GM18907 (cell line): Measurements from ENCODE around the gene BPIFB6.

Experiments used
- ATAC-seq: cut with Tn5 transposase; IDR thresholded peaks from one replicate; pipeline ENCODE4 v1.9.1; 2021; ENCODE audit warnings: mild to moderate bottlenecking, moderate library complexity; ENCODE audit not compliant: unreplicated experiment

BPIFB6 gene

GRCh38 chr20:33059741-33060390 lies 28.4 kb downstream of the BPIFB6 start:
- no peak for ATAC-seq

GRCh38 chr20:33061658-33062028 lies 30.2 kb downstream of the BPIFB6 start:
- ATAC-seq, result no peak

- ATAC-seq, result no peak
Observed at GRCh38 chr20:33062105-33062824, 30.8 kb downstream of the BPIFB6 start.

- ATAC-seq, result no peak
Observed at GRCh38 chr20:33062825-33063149, 31.3 kb downstream of the BPIFB6 start.

GRCh38 chr20:33063271-33063670 lies 31.8 kb downstream of the BPIFB6 start:
- ATAC-seq, result no peak

- no peak for ATAC-seq
Observed at GRCh38 chr20:33064572-33065287, 33.3 kb downstream of the BPIFB6 start.

- no peak for ATAC-seq
Observed at GRCh38 chr20:33065785-33066184, 34.3 kb downstream of the BPIFB6 start.

- ATAC-seq, result no peak
Observed at GRCh38 chr20:33067806-33068205, 36.4 kb downstream of the BPIFB6 start.

GRCh38 chr20:33068251-33068939 lies 36.9 kb downstream of the BPIFB6 start:
- no peak for ATAC-seq

- no peak for ATAC-seq
Observed at GRCh38 chr20:33069673-33070072, 38.2 kb downstream of the BPIFB6 start.

GRCh38 chr20:33070111-33071053 lies 38.9 kb downstream of the BPIFB6 start:
- no peak for ATAC-seq

- ATAC-seq, result no peak
Observed at GRCh38 chr20:33071198-33071597, 39.8 kb downstream of the BPIFB6 start.

GRCh38 chr20:33072362-33072761 lies 40.9 kb downstream of the BPIFB6 start:
- ATAC-seq, result no peak

- ATAC-seq, result no peak
Observed at GRCh38 chr20:33072813-33073212, 41.4 kb downstream of the BPIFB6 start.

- ATAC-seq, result no peak
Observed at GRCh38 chr20:33074675-33075074, 43.2 kb downstream of the BPIFB6 start.

- ATAC-seq, result no peak
Observed at GRCh38 chr20:33075281-33075680, 43.8 kb downstream of the BPIFB6 start.

GRCh38 chr20:33076662-33077372 lies 45.4 kb downstream of the BPIFB6 start:
- ATAC-seq, result no peak

- no peak for ATAC-seq
Observed at GRCh38 chr20:33079259-33079658, 47.8 kb downstream of the BPIFB6 start, which contains the start of gene BPIFB4. BPIFB4 (plus strand) TSS chr20:33079643; CDS start chr20:33081527, 1,884 bp downstream.

GRCh38 chr20:33081411-33082154 lies 50.1 kb downstream of the BPIFB6 start:
- ATAC-seq, result no peak
